Fibroblast of skin of left quadriceps (primary cell): Measurements from ENCODE around the gene KDELR1.
"Not testable (repeated sequence)": the region's sequence is repeated elsewhere in the genome, so short reads cannot be mapped to it uniquely, and the experiment has no call there.

Source experiments
- DNase-seq, 2 experiments: peaks; one replicate each; pipeline ENCODE4 v3.0.0-alpha.2; 2013; ENCODE audit warnings: low read depth in 2 of 2

The KDELR1 gene

DNA sequence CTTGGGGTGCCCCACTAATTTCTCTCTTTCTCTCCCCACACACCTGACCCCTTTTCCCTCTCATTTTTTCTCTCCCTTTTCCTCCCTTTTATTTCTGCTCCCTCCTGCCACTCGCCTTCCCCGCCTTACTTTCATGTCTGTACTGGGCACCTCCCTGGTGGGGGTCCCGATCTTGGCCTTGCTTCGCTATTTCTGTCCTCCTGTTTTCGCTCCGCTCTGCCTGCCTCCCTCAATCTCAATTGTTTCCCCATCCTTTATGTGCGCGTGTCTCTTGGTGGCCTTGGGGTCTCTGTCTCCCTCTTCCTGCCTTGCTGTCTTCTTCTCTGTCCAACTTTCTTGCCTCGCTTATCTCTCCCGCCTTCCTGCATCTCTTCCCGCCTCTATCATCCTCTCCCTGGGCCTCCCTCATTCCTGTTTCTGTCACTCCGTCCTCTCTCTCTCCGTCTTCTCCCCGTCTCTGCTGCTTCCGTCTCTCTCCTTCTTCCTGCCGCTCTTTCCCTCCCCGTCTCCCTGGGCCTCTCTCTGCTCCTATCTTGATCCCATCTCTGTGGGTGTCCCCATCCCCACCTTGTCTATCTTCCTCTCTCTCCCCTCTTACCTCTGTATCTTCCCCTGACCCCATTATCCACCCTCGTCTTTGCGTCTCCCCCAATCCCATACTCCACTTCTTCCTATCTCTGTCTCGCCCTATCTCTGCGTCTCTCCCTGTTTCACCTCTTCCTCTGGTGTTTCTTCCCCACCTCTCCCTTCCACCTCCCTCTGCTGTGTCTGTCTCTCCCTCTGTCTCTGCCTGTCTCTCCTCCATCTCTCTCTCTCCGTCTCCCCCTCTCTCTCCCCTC is 6.1 kb upstream of the KDELR1 start:
- DNase-seq: no peak

DNA sequence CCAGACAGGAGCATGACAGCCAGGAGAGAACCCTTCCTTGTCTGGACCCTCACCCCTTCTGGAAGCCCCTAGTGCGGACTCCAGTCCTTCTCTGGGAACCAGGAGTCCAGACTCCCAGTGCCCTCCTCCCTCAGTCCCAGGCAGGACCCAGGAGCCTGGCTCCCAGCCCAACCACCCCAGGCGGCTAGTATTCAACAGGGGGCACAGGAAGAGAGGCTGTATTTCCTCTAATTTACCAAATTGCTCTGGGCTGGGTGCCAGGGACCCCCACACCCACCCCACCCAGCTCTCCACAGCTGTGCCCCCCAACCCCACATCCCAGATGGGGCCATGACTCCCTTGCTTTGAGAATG is 5.4 kb upstream of the KDELR1 start:
- no peak for DNase-seq

DNA sequence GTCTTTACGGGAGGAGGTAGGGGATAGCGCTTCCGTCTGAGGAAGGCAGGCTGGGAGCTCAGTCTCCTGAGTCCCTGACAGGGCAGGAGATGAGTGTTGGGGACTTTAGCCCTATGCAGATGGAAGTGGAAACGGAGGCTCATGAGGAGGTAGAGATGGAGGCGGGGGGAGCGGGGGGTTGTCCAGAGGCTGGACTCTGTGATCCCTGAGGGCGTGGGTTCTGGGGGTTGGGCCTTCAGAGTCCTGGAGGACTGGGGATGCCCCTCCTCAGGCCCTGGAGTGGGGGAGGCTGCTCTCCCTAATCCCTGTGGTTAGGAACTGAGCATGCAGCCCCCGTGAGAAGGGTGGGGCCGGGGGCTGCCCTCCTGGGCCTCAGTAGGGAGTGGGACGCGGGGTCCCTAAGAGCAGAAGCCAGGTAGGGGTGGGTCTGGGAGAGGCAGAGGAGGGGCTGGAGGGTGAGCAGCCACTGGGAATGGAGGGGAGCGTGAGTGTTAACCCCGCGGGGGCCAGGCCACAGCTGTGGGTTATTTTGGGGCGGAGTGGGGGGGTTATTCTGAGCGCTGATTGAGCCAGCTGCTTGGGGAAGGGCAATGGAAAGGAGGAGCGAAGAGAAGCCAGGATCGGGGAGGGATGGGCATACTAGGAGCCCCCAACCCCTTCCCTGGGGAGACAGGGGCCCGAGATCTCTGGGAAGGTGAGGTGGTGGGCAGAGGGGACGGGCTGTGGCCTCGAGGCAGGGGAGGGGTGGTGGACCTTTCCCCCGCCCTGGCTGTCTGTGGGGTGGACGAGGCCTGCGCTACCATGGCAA is 4.9 kb upstream of the KDELR1 start:
- no peak for DNase-seq

DNA sequence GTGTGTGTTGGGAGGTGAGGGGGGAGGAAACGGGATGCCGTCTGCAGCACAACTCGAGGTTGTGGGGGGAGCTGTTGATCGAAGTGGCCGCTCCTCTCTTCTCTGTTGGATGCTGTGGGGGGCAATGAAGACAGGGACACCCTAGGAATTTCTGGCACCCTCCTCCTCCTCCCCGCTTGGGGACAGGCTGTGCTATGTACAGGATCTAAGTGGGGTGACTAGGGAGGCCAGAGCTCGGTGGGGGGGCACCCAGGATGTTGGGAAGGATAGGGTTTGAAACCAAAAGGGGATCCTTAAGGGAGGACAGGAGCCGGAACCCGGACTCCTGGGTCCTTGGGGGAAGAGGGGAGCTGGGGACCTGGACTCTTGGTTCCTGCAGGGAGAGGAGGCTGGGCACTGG is 4.1 kb upstream of the KDELR1 start:
- DNase-seq: no peak

DNA sequence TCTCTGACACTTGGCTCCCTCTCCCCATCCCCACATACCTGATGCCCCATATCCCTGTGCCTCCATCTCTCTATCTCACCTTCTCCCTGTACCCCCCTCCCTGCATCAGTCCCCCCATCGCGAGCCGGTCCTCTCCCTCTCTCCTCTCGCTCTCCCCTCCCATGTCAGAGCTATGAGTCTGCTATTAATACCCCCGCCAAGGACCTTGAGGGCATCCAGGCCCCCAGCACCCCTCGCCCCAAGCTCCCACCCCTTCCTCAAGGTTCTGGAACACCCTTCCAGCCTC is 3.8 kb upstream of the KDELR1 start:
- no peak for DNase-seq

DNA sequence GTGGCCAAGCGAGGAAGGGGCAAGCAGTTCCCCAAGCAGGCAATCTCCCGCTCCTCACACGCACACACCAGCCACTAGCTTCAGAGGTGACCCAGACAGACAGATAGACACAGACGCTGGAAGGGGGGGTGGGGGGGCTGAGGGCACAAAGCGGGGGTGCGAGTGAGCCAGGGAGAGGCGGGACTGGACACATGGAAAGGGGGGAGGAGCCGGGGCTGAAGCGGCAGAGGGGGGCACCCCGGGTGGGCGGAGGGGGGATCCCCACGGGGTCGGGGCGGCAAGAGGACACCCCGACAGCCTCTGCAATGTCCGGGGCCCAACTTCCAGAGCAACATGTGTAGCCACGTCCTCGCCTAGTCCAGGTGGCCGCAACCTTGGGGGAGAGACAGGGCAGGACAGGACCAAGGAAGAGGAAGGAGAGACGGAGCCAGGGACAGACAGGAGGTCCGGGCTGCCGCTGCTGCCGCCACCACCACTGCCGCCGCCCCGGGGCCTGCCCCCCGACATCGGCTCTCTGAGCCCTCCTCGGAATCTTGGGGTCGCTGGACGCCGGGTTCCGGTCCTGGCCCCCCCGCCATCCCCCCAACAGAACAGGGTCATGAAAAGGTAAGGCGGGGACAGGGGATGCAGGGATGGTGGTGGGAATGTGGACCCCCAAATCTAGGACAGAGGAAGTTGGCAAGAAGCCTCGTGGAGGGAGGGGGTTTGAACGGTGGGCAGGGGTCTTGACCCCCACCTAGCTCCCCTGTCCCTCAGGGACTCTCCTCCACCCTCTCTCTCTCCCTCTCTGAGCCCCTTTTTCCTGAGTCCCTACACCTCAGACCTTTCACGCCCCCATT is 3.2 kb upstream of the KDELR1 start:
- no peak for DNase-seq

DNA sequence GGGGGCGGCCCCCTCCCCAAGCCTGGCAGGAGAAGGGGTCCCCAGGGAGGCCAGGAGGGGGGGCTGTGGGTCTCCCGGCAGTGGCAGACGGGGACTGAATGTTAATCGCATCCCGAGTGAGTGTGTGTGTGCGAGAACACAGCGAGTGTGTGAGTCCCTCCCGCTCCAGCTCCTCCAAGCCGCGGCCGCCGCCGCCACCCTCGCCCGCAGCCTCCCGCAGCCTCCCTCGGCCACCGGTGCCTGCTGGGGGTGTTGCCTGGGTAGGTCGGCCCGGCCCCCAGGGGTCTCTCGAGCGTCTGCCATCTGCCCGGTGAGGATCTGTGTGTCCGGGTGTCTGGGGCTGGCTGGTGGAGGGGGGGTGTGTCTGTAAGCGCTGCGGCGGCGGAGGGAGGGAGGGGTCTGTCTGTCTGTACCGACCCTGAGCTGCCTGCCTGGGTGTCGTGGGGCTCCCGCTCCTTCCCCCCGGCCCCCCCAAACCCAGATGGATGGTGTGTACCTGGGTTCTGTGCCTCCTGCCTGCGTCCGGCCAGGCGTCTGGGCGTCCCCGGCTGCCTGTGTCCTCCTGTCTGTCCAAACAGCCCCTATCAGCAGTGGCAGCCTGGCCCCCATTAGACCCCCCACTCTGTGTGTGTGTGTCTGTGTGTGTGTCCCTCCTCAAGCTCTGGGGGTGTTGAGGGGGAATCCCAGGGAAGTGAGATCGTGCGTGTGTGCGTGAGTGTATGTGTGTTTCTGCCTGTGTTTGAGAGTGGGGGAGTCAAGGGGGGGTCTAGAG is 2.4 kb upstream of the KDELR1 start, which contains the start of gene GRIN2D:
TSS of gene GRIN2D (plus strand) at position 110 of the 772 bp plus-strand sequence. CDS start 4,725 bp downstream, outside the sequence.
- DNase-seq: no peak

DNA sequence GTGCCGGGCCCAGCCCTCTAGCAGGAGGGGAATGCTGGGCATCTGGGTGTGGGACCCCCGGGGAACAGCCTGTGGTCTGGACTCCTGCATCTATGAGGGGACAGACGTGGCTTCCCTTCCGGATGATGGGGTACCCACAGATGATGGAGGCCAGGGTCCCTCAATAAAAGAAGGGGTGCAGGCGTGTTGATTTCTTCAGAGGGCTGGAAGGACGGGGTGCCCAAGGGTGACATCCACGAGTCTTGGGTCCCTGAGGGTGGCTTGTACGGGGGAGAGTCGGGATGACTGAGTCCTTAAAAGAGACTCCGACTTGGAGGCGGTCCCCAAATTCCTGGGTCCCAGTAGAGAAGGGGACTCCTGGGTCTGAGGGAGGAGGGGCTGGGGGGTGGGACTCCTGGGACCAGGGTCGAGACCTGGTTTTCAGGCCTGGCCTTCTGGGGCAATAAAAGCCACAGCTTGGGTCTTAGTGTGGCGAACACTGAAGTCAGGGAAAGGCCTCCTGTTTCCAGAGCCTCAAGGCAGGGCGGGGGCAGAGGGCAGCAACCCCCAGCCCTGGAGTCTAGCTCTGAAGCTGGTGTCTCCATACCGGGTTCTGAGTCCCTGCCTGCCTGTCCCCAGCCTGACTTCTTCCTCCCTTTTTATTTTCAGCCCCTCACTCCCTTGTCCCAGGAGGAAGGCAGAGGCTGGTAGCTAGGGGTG is 1.7 kb upstream of the KDELR1 start:
- no peak for DNase-seq

DNA sequence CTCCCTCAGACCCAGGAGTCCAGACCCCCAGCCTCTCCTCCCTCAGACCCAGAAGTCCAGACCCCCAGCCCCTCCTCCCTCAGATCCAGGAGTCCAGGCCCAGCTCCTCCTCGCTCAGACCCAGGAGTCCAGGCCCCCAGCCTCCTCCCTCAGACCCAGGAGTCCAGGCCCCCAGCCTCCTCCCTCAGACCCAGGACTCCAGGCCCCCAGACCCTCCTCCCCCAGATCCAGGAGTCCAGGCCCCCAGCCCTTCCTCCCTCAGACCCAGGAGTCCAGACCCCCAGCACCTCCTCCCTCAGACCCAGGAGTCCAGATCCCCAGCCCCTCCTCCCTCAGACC is 624 bp upstream of the KDELR1 start:
- not testable (repeated sequence) for DNase-seq

DNA sequence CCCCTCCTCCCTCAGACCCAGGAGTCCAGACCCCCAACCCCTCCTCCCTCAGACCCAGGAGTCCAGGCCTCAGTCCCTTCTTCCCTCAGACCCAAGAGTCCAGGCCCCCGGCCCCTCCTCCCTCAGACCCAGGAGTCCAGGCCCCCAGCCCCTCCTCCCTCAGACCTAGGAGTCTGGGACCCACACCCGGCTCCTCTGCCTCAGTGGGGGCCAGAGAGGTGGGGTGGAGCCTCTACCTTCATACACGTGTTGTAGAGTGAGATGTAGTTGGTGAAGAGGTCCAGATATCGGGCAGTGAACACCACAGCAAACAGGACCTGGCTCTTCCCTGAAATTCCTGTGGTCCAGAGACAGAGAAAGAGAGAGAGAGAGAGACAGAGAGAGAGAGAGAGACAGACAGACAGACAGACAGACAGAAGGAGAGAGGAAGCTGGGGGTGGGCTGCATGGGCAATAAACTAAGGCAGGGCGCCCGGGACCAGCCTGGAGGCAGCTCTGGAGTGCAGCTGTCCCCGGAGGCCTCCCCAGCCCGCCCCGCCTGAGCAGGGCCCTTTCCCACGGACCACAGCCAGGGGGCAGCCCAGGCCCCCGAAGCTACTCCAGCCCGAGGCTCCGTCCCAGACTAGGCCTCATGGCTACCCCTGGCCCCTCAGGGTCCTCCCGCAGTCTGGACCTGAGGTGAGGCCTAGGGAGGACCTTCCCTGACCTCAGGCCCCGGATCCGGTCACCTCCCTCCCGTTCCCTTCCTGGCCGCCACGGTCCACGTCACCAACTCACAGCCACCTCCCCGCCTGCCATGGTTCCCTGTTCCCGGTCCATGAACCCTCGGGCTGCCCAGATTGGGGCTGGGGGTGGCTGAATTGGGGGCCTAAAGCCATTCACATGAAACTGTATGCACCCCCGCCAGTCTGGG is 907 bp downstream of the KDELR1 start:
- no peak for DNase-seq

DNA sequence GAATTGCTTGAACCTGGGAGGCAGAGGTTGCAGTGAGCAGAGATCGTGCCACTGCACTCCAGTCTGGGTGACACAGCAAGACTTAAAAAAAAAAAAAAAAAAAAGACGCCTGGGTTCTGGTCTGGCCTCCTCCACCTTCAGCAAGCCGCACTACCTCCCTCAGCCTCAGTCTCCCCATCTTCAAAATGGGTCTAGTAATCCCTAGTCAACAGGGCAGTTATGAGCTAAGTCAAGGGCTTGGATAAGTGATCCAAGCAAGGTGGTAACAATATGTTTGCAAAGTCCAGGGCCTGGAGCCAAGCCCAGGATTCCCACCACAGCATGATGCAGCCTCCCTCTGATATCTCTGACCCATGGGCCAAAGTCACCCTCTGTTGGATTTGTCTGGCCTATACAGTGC is 4.4 kb downstream of the KDELR1 start:
- no peak for DNase-seq

DNA sequence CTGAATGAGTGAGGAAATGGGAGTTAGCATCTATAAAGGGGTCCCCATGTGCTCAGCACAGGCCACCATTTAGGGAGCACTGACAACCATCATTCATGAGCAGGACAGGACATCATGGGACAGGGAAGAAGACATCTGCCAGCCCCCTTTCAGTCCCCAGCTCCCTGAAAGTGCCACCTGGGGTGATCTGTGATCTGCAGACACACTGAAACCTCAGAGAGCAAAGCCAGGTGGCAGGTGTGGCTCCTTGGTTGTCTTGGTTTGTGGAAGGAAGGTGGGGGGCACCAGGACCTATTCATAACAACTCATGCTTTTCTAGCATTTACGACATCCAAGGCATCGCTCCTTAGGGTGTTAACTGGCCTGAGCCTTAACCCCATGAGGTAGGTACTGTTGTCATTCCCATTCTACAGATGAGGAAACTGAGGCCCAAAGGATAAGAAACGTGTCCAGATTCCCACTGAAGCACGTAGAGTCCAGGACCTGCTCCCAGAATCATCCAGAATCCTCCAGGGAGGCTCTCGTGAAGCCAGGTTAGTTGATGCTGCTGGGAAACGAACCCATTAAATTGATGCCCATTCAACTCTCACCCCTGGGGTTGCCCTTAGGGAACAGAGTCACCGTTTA is 5.8 kb downstream of the KDELR1 start:
- DNase-seq: no peak

DNA sequence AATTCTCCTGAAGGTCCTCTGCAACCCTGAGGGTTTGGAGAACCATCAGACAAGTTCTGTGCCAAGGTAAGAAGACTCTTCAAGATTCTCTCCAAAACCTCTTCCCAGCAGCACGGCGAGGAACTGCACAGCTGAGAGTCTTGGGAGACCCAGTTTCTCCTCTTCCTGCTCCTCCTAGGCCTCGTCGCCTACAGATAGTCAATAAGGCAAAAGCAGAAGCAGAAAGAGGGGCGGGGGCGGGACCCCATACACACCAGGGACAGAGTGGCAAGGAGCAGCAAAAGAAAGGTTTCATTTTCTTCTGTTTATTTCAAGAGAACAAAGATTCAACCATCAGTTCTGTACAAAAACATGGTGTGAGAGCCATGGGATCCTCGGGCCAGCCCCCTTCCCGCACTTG is 9.1 kb downstream of the KDELR1 start:
- no peak for DNase-seq

DNA sequence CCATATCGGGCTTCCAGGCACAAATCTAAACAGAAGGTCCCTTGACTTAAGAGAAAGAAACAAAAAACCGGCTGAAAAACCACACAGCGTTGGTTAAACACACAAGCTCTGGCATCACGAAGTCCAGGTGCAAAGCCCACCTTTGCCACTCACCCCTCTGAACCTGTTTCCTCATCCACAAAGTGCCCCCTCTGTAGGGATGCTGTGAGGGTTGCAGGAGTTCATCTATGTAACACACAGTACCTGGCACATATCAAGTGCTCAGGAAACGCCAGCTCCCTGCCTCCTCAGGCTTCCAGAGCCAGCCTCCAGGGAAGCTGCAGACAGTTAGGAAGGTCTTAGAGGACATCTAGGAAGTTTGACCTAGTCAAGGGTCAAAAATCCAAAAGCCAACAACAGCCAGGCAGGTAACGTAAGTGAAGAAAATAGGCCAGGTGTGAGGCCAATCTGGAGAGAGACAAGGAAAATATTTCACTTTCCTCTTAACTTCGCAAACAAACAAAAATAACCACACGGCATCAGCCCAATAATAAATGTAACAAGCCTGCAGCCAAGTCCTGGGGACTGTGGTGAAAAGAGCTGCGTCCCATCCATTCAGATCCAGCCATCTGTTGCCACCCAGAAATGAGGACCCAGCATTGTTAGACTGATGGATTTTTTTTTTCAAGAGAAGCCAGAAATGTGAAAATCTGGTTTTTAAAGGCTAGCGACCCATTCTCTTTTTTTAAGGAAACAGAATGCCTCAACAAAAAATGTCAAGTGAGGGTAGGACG is 10.0 kb downstream of the KDELR1 start:
- DNase-seq: no peak

DNA sequence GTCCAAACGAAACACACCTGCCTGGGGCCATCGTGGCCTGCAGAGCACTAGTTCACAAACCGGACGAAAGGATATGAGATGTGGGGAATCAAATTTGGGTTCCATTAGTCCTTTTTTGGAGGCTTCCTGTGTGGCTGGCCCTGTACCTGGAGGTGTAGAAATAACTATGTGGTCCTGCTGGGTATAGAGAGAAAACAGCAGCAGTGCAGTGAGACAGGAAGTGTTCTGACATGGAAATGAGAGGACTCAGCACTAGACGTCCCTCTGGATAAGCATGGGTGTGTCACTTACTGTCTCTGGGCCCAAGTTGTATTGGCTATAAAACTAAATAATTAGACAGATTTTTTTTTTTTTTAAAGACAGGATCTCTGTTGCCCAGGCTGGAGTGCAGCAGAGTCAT is 12.3 kb downstream of the KDELR1 start:
- DNase-seq: no peak

DNA sequence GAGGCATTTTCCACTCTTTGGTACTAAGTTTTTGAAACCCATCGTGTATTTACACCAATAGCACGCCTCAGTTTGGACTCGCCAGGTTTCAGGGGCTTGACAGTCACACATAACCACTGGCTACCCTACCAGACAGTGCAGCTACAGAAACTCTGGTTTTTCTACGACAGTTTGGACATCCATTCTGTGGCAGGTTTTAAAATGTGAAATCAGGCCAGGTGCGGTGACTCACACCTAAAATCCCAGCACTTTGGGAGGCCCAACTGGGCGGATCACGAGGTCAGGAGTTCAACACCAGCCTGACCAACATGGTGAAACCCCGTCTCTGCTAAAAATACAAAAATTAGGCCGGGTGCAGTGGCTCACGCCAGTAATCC is 13.2 kb downstream of the KDELR1 start:
- no peak for DNase-seq

DNA sequence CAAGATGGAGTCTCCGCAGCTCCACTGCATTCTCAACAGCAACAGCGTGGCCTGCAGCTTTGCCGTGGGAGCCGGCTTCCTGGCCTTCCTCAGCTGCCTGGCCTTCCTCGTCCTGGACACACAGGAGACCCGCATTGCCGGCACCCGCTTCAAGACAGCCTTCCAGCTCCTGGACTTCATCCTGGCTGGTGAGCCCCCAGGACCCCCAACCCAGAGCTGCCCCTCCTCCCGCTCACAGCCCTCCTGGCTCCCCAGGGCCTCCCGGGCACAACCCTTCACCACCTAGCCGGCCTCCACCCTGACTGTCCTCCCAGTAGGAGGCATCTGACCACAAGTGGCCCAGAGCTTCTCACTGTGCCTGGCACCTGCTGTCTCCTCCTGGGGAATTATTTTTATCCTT is 17.8 kb downstream of the KDELR1 start:
- DNase-seq: no peak

DNA sequence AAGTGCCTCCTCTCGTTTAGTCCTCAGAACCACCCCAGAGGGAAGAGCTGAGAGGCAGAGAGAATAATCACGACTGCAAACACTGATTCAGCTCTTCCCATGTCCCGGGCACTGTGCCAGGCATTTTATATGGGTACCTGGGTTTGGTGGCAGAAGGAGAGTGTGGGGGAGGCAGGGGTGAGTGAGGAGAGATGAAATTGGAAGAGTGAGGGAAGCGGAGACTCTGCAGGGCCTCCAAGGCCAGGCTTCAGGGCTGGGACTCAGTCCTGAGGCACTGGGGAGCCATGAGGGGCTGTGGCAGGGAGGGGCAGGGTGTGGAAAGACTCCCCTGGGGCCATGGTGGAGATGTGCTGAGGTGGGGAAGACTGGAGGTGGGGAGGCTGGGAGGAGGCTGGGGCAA is 18.4 kb downstream of the KDELR1 start:
- no peak for DNase-seq

DNA sequence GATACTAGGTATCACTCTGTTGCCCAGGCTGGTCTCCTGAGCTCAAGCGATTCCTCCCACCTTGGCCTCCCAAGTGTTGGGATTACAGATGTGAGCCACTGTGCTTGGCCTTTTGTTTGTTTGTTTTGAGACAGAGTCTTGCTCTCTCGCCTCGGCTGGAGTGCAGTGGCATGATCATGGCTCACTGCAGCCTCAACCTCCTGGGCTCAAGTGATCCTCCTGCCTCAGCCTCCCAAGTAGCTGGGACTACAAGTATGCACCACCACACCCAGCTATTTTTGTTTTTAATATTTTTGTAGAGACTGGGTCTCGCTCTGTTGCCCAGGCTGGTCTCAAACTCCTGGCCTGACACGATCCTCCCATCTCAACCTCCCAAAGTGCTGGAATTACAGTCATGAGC is 19.6 kb downstream of the KDELR1 start:
- not testable (repeated sequence) for DNase-seq
